ENCODE data around the gene RNASE4.
"Not testable (repeated sequence)": the region's sequence is repeated elsewhere in the genome, so short reads cannot be mapped to it uniquely, and the experiment has no call there.

The RNASE4 gene

GRCh38 chr14:20722016-20722415, 37.7 kb downstream of the RNASE4 start:
- Histone ChIP-seq H3K9ac (ENCODE audit: low read length) (no peak overlapping the region), H3K9me2 (replicated peaks; ENCODE audit: insufficient read depth, low read length) (no peaks in the 10 kb centered on the region), H2AFZ (ENCODE audit: low read length) (no peak overlapping the region), H4K20me1 (ENCODE audit: insufficient read depth, low read length) (no peaks in the 10 kb centered on the region), H3F3A (ENCODE audit: insufficient read depth, low read length) (no peaks in the 10 kb centered on the region), H3K27ac (ENCODE audit: low read length) (no peak overlapping the region), H3K4me3 (ENCODE audit: low read length) (no peak overlapping the region), H3K27me3 (replicated peaks; ENCODE audit: insufficient read depth, low read length) (no peaks in the 10 kb centered on the region), H3K9me3 (replicated peaks; ENCODE audit: insufficient read depth, low read length) (no peaks in the 10 kb centered on the region), H3K79me2 (ENCODE audit: low read length) (no peaks in the 10 kb centered on the region), H3K4me2 (ENCODE audit: low read depth, low read length) (no peak overlapping the region), H3K4me1 (ENCODE audit: low read length) (no peaks in the 10 kb centered on the region), H3K36me3 (replicated peaks; ENCODE audit: insufficient read depth, low read length) (no peaks in the 10 kb centered on the region)
- TF ChIP-seq CTCF (IDR thresholded peaks at IDR 0.05; ENCODE audit: low read length), result no peak
- no peak for TF ChIP-seq EZH2phosphoT487 (IDR thresholded peaks at IDR 0.05; ENCODE audit: low read length)
- TF ChIP-seq EZH2 (optimal IDR thresholded peaks at IDR 0.05; ENCODE audit: low read depth, low read length), result no peak
- DNase-seq, result no peak

GRCh38 chr14:20723488-20723887, 39.1 kb downstream of the RNASE4 start:
- H2AFZ ChIP-seq (ENCODE audit: low read length), result no peak overlapping the region
- no peak overlapping the region for H3K27ac ChIP-seq (ENCODE audit: low read length)
- no peak for DNase-seq
- no peak overlapping the region for H3K9ac ChIP-seq (ENCODE audit: low read length)
- no peaks in the 10 kb centered on the region for H3K27me3 ChIP-seq (replicated peaks; ENCODE audit: insufficient read depth, low read length)
- no peak overlapping the region for H3K4me2 ChIP-seq (ENCODE audit: low read depth, low read length)
- no peaks in the 10 kb centered on the region for H3F3A ChIP-seq (ENCODE audit: insufficient read depth, low read length)
- no peaks in the 10 kb centered on the region for H3K9me2 ChIP-seq (replicated peaks; ENCODE audit: insufficient read depth, low read length)
- no peak overlapping the region for H3K4me3 ChIP-seq (ENCODE audit: low read length)
- TF ChIP-seq EZH2 (optimal IDR thresholded peaks at IDR 0.05; ENCODE audit: low read depth, low read length) (no peak), EZH2phosphoT487 (IDR thresholded peaks at IDR 0.05; ENCODE audit: low read length) (no peak), CTCF (IDR thresholded peaks at IDR 0.05; ENCODE audit: low read length) (no peak)
- no peaks in the 10 kb centered on the region for H3K36me3 ChIP-seq (replicated peaks; ENCODE audit: insufficient read depth, low read length)
- no peaks in the 10 kb centered on the region for H3K4me1 ChIP-seq (ENCODE audit: low read length)
- no peaks in the 10 kb centered on the region for H3K79me2 ChIP-seq (ENCODE audit: low read length)
- H4K20me1 ChIP-seq (ENCODE audit: insufficient read depth, low read length), result no peaks in the 10 kb centered on the region
- H3K9me3 ChIP-seq (replicated peaks; ENCODE audit: insufficient read depth, low read length), result no peaks in the 10 kb centered on the region

GRCh38 chr14:20726121-20726520, 41.8 kb downstream of the RNASE4 start:
- not testable (repeated sequence) for DNase-seq; H3K79me2 ChIP-seq (ENCODE audit: low read length); H3K27me3 ChIP-seq (replicated peaks; ENCODE audit: insufficient read depth, low read length); H3K27ac ChIP-seq (ENCODE audit: low read length); H2AFZ ChIP-seq (ENCODE audit: low read length); H4K20me1 ChIP-seq (ENCODE audit: insufficient read depth, low read length); H3F3A ChIP-seq (ENCODE audit: insufficient read depth, low read length); H3K9ac ChIP-seq (ENCODE audit: low read length); H3K4me3 ChIP-seq (ENCODE audit: low read length); H3K4me1 ChIP-seq (ENCODE audit: low read length); H3K36me3 ChIP-seq (replicated peaks; ENCODE audit: insufficient read depth, low read length); H3K4me2 ChIP-seq (ENCODE audit: low read depth, low read length); H3K9me3 ChIP-seq (replicated peaks; ENCODE audit: insufficient read depth, low read length); H3K9me2 ChIP-seq (replicated peaks; ENCODE audit: insufficient read depth, low read length)

GRCh38 chr14:20726531-20726930, 42.2 kb downstream of the RNASE4 start:
- H3K79me2 ChIP-seq (ENCODE audit: low read length), result no peaks in the 10 kb centered on the region
- no peaks in the 10 kb centered on the region for H3K36me3 ChIP-seq (replicated peaks; ENCODE audit: insufficient read depth, low read length)
- no peaks in the 10 kb centered on the region for H3K9me2 ChIP-seq (replicated peaks; ENCODE audit: insufficient read depth, low read length)
- no peak for DNase-seq
- no peaks in the 10 kb centered on the region for H4K20me1 ChIP-seq (ENCODE audit: insufficient read depth, low read length)
- no peak for TF ChIP-seq CTCF (IDR thresholded peaks at IDR 0.05; ENCODE audit: low read length)
- no peak for TF ChIP-seq EZH2 (optimal IDR thresholded peaks at IDR 0.05; ENCODE audit: low read depth, low read length)
- no peak for TF ChIP-seq EZH2phosphoT487 (IDR thresholded peaks at IDR 0.05; ENCODE audit: low read length)
- H3K9ac ChIP-seq (ENCODE audit: low read length), result no peak overlapping the region
- no peak overlapping the region for H3K27ac ChIP-seq (ENCODE audit: low read length)
- no peaks in the 10 kb centered on the region for H3K4me1 ChIP-seq (ENCODE audit: low read length)
- H3K4me3 ChIP-seq (ENCODE audit: low read length), result no peak overlapping the region
- H3K4me2 ChIP-seq (ENCODE audit: low read depth, low read length), result no peak overlapping the region
- no peak overlapping the region for H2AFZ ChIP-seq (ENCODE audit: low read length)
- no peaks in the 10 kb centered on the region for H3F3A ChIP-seq (ENCODE audit: insufficient read depth, low read length)
- no peaks in the 10 kb centered on the region for H3K27me3 ChIP-seq (replicated peaks; ENCODE audit: insufficient read depth, low read length)
- no peaks in the 10 kb centered on the region for H3K9me3 ChIP-seq (replicated peaks; ENCODE audit: insufficient read depth, low read length)
